ENCODE data around the gene C3orf70. TPM values are rescaled to one million over a fixed set of nuclear protein-coding genes. Genes with fewer than 3 reads are reported as not detected.

C3orf70 gene, protein sequence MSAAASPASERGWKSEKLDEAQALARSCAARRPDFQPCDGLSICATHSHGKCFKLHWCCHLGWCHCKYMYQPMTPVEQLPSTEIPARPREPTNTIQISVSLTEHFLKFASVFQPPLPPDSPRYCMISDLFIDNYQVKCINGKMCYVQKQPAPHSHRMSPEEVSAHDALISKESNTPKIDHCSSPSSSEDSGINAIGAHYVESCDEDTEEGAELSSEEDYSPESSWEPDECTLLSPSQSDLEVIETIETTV
- total RNA-seq, result 1 to 10 TPM; 3.6 to 8.5 (median 5.0) TPM

- TF ChIP-seq CTCF (IDR thresholded peaks at IDR 0.05), result no peak
- no peak for TF ChIP-seq POLR2A (IDR thresholded peaks at IDR 0.05)
- TF ChIP-seq EP300 (IDR thresholded peaks at IDR 0.05), result no peak
- peak in 1 of 3 donors; percentile 16 for TF ChIP-seq POLR2AphosphoS5 (IDR thresholded peaks at IDR 0.05)
- H3K27ac ChIP-seq, result peak within 1 kb of the TSS; percentile 84
Measured at GRCh38 chr3:185152410-185153170, at the start of gene C3orf70. Gene C3orf70 (minus strand): TSS chr3:185153060. CDS start chr3:185152823, 237 bp downstream.

GRCh38 chr3:185200639-185201038 lies 47.8 kb upstream of the C3orf70 start:
- Histone ChIP-seq H3K4me1 (no peaks in the 10 kb centered on the region), H3K27me3 (no peaks in the 10 kb centered on the region), H3K36me3 (peaks cover 3% of the 10 kb centered on the region), H3K4me3 (no peak overlapping the region), H3K9me3 (no peaks in the 10 kb centered on the region), H3K27ac (no peak overlapping the region)
- TF ChIP-seq CTCF (IDR thresholded peaks at IDR 0.05) (no peak), POLR2A (IDR thresholded peaks at IDR 0.05) (no peak), POLR2AphosphoS5 (IDR thresholded peaks at IDR 0.05) (no peak), EP300 (IDR thresholded peaks at IDR 0.05) (no peak)
- DNase-seq (ENCODE audit: low spot score in 2 of 2), result no peak
- WGBS, result 35% methylated on average over 5 of the region's 5 CpGs

More at GRCh38 chr3:185152410-185153170, at the start of gene C3orf70:
- DNase-seq (ENCODE audit: low spot score in 2 of 2), result peak in 1 of 2 donors; percentile 73
- peaks cover 17% of the 10 kb centered on the region for H3K27me3 ChIP-seq
- H3K9me3 ChIP-seq, result no peaks in the 10 kb centered on the region
- H3K36me3 ChIP-seq, result no peaks in the 10 kb centered on the region
- H3K4me1 ChIP-seq, result peaks cover 25% of the 10 kb centered on the region
- peak within 1 kb of the TSS; percentile 75 for H3K4me3 ChIP-seq
- under 1% methylated on average over 47 of the region's 113 CpGs for WGBS

DNA sequence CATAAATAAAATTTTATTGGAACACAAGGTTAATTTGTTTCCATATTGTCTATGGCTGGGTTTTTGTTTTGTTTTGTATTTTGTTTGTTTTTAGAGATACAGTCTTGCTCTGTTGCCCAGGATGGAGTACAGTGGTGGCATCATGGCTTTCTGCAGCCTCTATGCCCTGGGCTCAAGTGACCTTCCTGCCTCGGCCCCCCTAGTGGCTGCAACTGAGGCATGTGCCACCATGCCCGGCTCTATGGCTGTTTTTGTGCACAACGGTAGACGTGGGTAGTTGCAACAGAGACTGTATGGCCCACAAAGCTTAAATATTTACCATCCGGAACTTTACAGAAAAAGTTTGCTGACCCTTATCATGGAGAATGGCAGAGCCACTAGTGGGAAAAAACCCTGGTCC lies 46.8 kb upstream of the C3orf70 start:
- Histone ChIP-seq H3K9me3 (no peaks in the 10 kb centered on the region), H3K4me1 (no peaks in the 10 kb centered on the region), H3K27me3 (no peaks in the 10 kb centered on the region), H3K4me3 (no peak overlapping the region), H3K36me3 (peaks cover 3% of the 10 kb centered on the region), H3K27ac (no peak overlapping the region)
- 83% methylated on average over 5 of the region's 5 CpGs for WGBS
- TF ChIP-seq EP300 (IDR thresholded peaks at IDR 0.05) (no peak), POLR2AphosphoS5 (IDR thresholded peaks at IDR 0.05) (no peak), CTCF (IDR thresholded peaks at IDR 0.05) (no peak), POLR2A (IDR thresholded peaks at IDR 0.05) (no peak)
- no peak for DNase-seq (ENCODE audit: low spot score in 2 of 2)

DNA sequence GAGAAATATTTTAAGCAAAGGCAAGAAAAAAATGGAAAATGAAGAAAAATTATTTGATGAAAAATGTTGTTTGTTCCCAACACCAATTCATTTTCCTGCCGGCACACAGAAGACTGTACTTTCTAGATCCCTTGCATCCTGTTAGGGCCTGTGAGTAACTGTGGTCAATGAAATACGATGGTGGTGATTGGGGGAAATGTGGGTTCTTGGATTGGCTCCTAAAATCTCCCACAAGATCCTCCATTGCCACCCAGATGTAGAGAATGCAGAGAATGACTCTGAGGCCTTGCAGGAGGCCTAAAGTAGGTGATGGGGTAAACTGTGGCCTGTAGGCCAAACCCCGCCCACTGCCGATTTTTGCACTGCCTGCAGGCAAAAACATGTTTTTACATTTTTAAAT lies 46.3 kb upstream of the C3orf70 start:
- H3K27me3 ChIP-seq, result no peaks in the 10 kb centered on the region
- H3K9me3 ChIP-seq, result no peaks in the 10 kb centered on the region
- no peaks in the 10 kb centered on the region for H3K4me1 ChIP-seq
- H3K27ac ChIP-seq, result no peak overlapping the region
- WGBS, result 79% methylated on average over 4 of the region's 4 CpGs
- DNase-seq (ENCODE audit: low spot score in 2 of 2), result no peak
- peaks cover 2% of the 10 kb centered on the region for H3K36me3 ChIP-seq
- no peak overlapping the region for H3K4me3 ChIP-seq
- TF ChIP-seq POLR2A (IDR thresholded peaks at IDR 0.05) (no peak), EP300 (IDR thresholded peaks at IDR 0.05) (no peak), POLR2AphosphoS5 (IDR thresholded peaks at IDR 0.05) (no peak), CTCF (IDR thresholded peaks at IDR 0.05) (no peak)

GRCh38 chr3:185197068-185197467 lies 44.2 kb upstream of the C3orf70 start:
- no peaks in the 10 kb centered on the region for H3K9me3 ChIP-seq
- WGBS, result 95% methylated on average over 2 of the region's 2 CpGs
- DNase-seq (ENCODE audit: low spot score in 2 of 2), result no peak
- no peak overlapping the region for H3K27ac ChIP-seq
- H3K4me1 ChIP-seq, result no peaks in the 10 kb centered on the region
- no peak for TF ChIP-seq POLR2AphosphoS5 (IDR thresholded peaks at IDR 0.05)
- H3K27me3 ChIP-seq, result no peaks in the 10 kb centered on the region
- H3K36me3 ChIP-seq, result peaks cover 9% of the 10 kb centered on the region
- H3K4me3 ChIP-seq, result no peak overlapping the region

All from suprapubic skin (tissue), 4 donors.